HG03378 (cell line): ENCODE data around the gene AKR1C2.
"Not testable (repeated sequence)": the region's sequence is repeated elsewhere in the genome, so short reads cannot be mapped to it uniquely, and the experiment has no call there.

Experiments used
- ATAC-seq: cut with Tn5 transposase; IDR thresholded peaks from one replicate; pipeline ENCODE4 v1.9.1; 2021; ENCODE audit warnings: mild to moderate bottlenecking, moderate library complexity; ENCODE audit not compliant: unreplicated experiment

The AKR1C2 gene

GRCh38 chr10:5025461-5025881 lies 21.8 kb upstream of the AKR1C2 start:
- ATAC-seq: not testable (repeated sequence)

GRCh38 chr10:5023177-5023805 lies 19.6 kb upstream of the AKR1C2 start:
- no peak for ATAC-seq

DNA sequence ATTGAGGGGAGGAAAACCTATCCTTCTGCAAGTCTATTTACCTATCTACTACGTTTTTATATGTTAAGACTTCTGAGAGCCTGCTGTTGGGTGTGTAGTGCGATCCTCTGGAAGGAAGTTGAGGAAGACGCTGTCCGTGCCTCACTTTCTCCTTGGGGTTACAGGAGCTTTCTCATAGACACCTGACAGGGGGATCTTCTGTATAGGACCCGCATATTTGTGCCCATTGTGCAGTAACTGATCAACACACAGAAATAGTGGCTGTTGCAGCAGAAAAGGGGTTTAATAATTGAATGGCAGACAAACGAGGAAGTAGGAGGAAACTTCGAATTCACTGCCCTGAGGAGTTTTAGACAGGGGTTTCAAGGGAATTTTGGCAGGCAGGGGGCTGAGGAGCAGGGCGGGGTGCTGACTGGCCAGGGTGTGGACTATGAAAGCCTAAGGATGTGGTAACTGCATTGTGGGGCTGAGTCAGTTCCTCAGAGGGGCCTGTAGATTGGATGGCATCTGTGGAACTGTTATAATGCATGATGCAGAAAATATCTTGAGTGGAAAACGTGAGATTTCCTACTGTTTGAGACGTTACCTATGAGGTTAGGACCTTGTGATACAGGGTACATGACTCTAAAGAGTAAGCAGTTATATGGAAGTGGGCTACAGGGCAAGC lies 18.1 kb upstream of the AKR1C2 start:
- not testable (repeated sequence) for ATAC-seq

- not testable (repeated sequence) for ATAC-seq
These were observed 16.3 kb upstream of the AKR1C2 start for GRCh38 chr10:5019770-5020612.

DNA sequence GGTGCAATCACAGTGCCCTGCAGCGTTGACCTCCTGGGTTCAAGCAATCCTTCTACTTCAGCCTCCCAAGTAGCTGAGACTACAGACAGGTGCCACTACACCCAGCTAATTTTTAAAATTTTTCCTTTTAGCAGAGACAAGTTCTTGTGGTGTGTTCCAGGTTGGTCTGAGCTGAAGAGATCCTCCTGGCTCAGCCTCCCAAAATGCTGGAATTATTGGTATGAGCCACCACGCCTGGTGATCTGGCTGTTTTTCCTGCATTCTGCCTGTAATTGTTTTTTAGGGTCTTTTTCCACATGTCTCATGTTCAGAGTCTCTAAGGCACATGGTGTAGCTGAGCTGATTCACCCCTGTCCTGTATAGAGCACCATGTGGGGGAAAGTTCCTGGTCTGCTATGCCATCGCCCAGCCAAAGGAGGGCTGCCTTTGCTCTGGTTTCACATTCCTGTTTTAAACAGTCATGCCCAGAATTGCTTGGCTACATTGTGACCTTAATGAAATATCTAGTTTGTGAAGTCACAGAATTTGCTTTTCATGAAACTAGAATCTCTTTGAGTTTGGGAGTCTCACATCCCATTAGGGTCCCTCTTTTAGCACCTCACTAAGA lies 15.1 kb upstream of the AKR1C2 start:
- not testable (repeated sequence) for ATAC-seq

DNA sequence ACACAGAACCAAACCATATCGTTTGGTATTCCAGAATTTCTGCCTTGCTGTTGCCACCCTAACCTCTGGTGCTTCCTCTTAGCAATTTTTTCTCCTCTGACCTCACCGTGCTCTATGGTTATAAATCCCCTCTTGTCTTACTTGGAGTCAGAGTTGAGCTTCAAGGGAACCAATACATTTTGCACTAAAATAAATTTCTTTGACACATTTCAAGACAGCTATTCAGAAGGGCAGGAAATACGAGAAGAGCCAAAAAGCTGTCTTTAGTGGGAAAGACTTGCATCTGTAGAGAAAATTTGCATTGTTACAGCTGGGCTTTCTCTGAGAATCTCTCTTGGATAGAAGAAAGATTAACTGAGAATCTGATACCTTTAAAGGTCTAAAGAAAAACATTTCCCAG lies 14.5 kb upstream of the AKR1C2 start:
- ATAC-seq: no peak

DNA sequence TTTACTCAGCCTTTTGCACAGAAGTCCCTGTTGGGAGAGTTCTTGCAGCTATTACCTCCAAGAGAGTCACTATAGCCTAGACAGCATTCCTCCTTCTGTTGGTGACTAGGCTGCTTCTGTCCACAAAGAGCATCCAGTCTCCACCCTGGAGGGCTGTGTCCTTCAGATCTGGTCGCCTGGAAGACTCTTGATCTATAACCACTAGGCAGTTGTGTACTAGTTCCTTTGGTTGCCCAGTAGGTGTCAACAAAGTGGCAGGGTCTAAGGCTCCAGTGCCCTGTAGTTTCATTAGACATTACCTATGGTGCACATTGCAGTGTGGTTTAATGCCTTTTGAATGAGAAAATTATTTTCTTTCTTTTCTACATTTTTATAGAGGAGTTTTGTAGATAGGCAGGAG lies 11.3 kb upstream of the AKR1C2 start:
- no peak for ATAC-seq

GRCh38 chr10:5014200-5014910 lies 10.7 kb upstream of the AKR1C2 start:
- not testable (repeated sequence) for ATAC-seq

GRCh38 chr10:5013385-5013784 lies 9.7 kb upstream of the AKR1C2 start:
- no peak for ATAC-seq

DNA sequence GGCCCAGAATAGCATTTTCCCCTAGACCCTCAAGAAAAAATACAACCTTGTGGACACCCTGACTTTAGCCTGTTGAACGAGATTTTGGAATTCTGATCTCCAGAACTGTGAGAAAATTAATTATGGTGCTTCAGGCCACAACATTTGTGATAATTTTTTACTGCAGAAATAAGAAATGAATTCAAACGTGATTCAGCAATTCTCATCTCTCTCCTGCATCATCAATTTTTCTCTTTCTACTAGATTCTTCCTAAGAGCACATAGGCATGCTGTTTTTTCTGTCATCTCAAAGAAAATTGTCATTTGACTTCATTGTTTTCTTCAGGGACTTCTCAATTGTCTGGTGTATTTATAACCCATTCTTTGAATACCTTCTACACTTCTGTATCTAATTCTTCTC lies 8.9 kb upstream of the AKR1C2 start:
- ATAC-seq: no peak

GRCh38 chr10:5011392-5011791 lies 7.7 kb upstream of the AKR1C2 start:
- ATAC-seq: not testable (repeated sequence)

- not testable (repeated sequence) for ATAC-seq
These were observed 6.4 kb upstream of the AKR1C2 start for GRCh38 chr10:5010043-5010442.

DNA sequence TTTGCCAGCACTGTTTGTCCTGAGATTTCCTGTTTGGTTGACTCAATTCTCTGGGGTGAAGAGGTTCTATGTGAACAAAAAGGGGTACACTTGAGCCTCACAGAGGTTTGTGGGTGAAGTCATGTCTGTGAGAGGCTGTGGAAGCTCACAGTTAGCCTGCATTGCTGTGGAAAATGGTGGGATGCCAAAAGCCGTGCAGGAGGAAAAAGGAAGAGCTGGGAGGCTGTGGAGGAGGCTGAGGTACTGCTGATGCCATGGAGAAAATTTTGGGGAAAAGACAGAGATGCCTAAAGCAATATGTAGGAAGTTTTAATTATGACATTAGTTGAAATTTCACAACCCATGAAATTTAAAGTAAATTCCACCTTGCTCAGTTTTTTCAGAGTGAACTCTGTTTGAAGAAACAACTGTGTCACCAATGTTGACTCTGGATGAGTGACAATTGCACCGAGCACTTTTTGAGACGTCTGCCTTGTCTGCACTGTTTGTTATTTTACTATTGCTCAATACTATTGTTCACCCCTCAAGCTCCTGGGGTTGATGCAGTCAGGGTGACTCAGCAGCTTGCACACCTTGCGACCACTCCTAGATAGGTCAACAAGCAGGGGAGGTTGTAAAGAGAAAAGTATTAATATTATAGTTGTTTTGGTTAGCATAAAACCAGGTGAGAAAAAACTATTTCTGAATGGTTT lies 5.3 kb upstream of the AKR1C2 start:
- ATAC-seq: not testable (repeated sequence)

DNA sequence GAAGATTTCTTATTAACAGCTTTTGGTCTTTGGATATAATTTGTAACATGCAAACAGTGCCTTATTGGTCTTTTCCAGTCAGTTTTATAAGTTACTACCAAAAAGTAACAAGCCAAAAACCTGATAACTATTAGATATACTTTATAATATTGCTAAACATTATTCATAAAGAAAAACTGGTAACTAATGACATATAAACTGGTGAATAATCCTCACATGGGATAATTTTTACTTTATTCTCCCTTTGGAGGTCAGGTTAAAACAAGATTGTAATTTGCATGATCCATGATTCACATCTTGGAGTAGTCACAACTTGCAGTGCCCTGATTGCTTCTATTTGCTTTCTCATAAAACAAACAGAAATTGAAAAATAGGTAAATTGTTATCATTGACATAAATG lies 844 bp upstream of the AKR1C2 start:
- not testable (repeated sequence) for ATAC-seq

DNA sequence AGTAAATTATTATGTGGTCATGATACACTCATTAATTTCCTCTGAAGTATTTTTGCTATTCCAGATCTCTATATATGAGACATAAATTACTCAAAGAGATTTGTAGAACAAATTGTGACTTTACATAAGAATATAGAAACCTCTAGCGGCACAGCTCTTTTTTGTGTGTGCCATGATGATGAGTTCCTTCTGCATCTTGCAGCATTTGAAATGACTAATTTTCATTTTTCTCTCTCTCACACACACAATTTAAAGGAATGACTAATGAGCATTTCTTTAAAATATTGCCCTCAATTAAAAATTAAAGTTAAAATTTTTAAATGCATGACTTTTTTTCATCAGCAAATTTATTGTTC lies 351 bp upstream of the AKR1C2 start:
- ATAC-seq: not testable (repeated sequence)

DNA sequence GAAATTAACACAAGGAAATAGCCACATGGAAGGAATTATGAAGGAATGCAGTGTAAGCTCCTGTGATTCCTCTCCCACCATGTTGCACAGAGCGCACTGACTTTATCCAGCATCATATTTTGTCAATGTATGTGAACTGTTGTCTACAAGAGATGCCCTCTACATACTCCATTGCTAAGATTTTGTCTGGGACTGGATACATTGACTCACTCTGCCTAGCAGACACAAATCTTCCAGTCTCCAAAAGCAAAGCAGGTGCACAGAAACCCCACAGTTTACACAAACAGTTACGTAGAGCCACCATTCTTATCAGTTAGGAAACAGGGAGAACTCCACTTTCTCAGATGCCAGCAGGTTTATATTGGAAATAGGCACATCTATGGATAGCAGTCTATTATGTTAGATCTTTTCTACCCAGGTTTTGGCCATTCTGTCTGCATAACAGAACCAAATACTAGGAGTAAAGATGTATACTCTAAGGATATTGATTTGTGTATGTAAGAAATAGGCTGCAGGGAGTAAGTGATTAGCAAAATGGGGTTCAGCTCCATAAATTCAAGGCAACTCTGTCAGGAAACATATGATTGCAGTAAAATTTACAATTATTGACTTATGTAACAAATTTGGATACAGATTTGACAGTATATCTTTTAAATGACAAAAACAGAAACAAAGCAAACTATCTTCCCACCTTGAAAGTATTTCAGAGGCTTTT lies 1.5 kb downstream of the AKR1C2 start:
- ATAC-seq: no peak

- no peak for ATAC-seq
These were observed 5.0 kb downstream of the AKR1C2 start for GRCh38 chr10:4998671-4999070.

DNA sequence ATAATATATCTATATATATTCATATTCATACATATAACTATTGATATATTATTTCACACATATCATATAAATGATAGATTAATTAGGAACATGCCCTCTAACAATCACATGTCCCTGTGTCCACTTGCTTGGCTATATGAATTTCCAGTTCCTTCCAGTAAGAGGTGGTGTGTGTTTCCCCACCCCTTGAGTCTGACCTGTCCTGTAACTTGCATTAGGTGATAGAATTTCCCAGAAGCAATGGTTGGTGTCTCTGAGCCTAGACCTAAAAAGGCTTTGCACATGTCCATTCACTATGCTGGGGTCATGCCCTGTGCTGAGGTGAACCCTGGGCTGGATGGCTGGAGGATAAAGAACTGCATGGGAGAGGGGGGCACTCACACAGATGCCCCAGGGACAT lies 9.4 kb downstream of the AKR1C2 start:
- not testable (repeated sequence) for ATAC-seq

GRCh38 chr10:4992564-4992963 lies 11.1 kb downstream of the AKR1C2 start:
- ATAC-seq: not testable (repeated sequence)
